ENCODE data around the gene SESTD1. TPM values are rescaled to one million over a fixed set of nuclear protein-coding genes. Genes with fewer than 3 reads are reported as not detected.

The SESTD1 gene
- total and polyA plus RNA-seq, 2 of the 13 experiments (the other 11 are each of a cell fraction or from before 2014, with no cell fraction given), result 74.4 to 101 TPM

- TF ChIP-seq, protein P1, sequence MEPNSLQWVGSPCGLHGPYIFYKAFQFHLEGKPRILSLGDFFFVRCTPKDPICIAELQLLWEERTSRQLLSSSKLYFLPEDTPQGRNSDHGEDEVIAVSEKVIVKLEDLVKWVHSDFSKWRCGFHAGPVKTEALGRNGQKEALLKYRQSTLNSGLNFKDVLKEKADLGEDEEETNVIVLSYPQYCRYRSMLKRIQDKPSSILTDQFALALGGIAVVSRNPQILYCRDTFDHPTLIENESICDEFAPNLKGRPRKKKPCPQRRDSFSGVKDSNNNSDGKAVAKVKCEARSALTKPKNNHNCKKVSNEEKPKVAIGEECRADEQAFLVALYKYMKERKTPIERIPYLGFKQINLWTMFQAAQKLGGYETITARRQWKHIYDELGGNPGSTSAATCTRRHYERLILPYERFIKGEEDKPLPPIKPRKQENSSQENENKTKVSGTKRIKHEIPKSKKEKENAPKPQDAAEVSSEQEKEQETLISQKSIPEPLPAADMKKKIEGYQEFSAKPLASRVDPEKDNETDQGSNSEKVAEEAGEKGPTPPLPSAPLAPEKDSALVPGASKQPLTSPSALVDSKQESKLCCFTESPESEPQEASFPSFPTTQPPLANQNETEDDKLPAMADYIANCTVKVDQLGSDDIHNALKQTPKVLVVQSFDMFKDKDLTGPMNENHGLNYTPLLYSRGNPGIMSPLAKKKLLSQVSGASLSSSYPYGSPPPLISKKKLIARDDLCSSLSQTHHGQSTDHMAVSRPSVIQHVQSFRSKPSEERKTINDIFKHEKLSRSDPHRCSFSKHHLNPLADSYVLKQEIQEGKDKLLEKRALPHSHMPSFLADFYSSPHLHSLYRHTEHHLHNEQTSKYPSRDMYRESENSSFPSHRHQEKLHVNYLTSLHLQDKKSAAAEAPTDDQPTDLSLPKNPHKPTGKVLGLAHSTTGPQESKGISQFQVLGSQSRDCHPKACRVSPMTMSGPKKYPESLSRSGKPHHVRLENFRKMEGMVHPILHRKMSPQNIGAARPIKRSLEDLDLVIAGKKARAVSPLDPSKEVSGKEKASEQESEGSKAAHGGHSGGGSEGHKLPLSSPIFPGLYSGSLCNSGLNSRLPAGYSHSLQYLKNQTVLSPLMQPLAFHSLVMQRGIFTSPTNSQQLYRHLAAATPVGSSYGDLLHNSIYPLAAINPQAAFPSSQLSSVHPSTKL (CRISPR knock-in tag; IDR thresholded peaks at IDR 0.05), result peak; percentile 10; the same call in 1 of the 2 replicates
- TF ChIP-seq ZBTB8A (CRISPR knock-in tag; IDR thresholded peaks at IDR 0.05; ENCODE audit: borderline replicate concordance, low read depth) (no peak), ZFP37 (CRISPR knock-in tag; IDR thresholded peaks at IDR 0.05; ENCODE audit: borderline replicate concordance) (no peak), ZNF672 (CRISPR knock-in tag; IDR thresholded peaks at IDR 0.05) (no peak), ZBTB1 (CRISPR knock-in tag; IDR thresholded peaks at IDR 0.05; ENCODE audit: borderline replicate concordance) (no peak), ZFAT (CRISPR knock-in tag; conservative IDR thresholded peaks at IDR 0.05) (no peak), TRIM24 (CRISPR knock-in tag; IDR thresholded peaks at IDR 0.05) (no peak), ZNF816 (CRISPR knock-in tag; IDR thresholded peaks at IDR 0.05; ENCODE audit: borderline replicate concordance) (no peak), MEF2D (CRISPR knock-in tag; IDR thresholded peaks at IDR 0.05) (no peak)
- TF ChIP-seq, protein P2, sequence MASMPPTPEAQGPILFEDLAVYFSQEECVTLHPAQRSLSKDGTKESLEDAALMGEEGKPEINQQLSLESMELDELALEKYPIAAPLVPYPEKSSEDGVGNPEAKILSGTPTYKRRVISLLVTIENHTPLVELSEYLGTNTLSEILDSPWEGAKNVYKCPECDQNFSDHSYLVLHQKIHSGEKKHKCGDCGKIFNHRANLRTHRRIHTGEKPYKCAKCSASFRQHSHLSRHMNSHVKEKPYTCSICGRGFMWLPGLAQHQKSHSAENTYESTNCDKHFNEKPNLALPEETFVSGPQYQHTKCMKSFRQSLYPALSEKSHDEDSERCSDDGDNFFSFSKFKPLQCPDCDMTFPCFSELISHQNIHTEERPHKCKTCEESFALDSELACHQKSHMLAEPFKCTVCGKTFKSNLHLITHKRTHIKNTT (CRISPR knock-in tag; IDR thresholded peaks at IDR 0.05), result no peak
Measured at GRCh38 chr2:179237209-179237946, 27.3 kb downstream of the SESTD1 start (continued).

All from HepG2 (cell line).